ENCODE results near the gene NQO2. TPM values are rescaled to one million over a fixed set of nuclear protein-coding genes. Genes with fewer than 3 reads are reported as not detected.
A peak's percentile ranks its signal among the peaks of the same experiment; 100 is the strongest.
"Not testable (repeated sequence)": the region's sequence is repeated elsewhere in the genome, so short reads cannot be mapped to it uniquely, and the experiment has no call there.

The NQO2 gene
- total RNA-seq, 1 donor from 2014 or later: 12.7 TPM

GRCh38 chr6:3041606-3042005 is 41.9 kb downstream of the NQO2 start:
- no peak for DNase-seq (ENCODE audit: low read depth)
- no peak overlapping the region for H3K4me3 ChIP-seq (ENCODE audit: low read depth, low read length)
- no peak for TF ChIP-seq CTCF (conservative IDR thresholded peaks at IDR 0.05; ENCODE audit: low read depth, low read length)

GRCh38 chr6:3045369-3045768 is 45.7 kb downstream of the NQO2 start:
- DNase-seq (ENCODE audit: low read depth): no peak
- no peak overlapping the region for H3K4me3 ChIP-seq (ENCODE audit: low read depth, low read length)
- no peak for TF ChIP-seq CTCF (conservative IDR thresholded peaks at IDR 0.05; ENCODE audit: low read depth, low read length)

- TF ChIP-seq CTCF (conservative IDR thresholded peaks at IDR 0.05; ENCODE audit: low read depth, low read length): no peak
- no peak for DNase-seq (ENCODE audit: low read depth)
- no peak overlapping the region for H3K4me3 ChIP-seq (ENCODE audit: low read depth, low read length)
These were observed 46.1 kb downstream of the NQO2 start for GRCh38 chr6:3045777-3046176.

- DNase-seq (ENCODE audit: low read depth): no peak
- TF ChIP-seq CTCF (conservative IDR thresholded peaks at IDR 0.05; ENCODE audit: low read depth, low read length): no peak
- no peak overlapping the region for H3K4me3 ChIP-seq (ENCODE audit: low read depth, low read length)
These were observed 46.6 kb downstream of the NQO2 start for GRCh38 chr6:3046295-3046694.

- not testable (repeated sequence) for DNase-seq (ENCODE audit: low read depth)
These were observed 48.3 kb downstream of the NQO2 start for GRCh38 chr6:3048009-3048408.

GRCh38 chr6:3052481-3053230 is 53.0 kb downstream of the NQO2 start:
- no peak overlapping the region for H3K4me3 ChIP-seq (ENCODE audit: low read depth, low read length)

More at GRCh38 chr6:3048009-3048408, 48.3 kb downstream of the NQO2 start:
- H3K4me3 ChIP-seq (ENCODE audit: low read depth, low read length): not testable (repeated sequence)

GRCh38 chr6:3053231-3053508 is 53.5 kb downstream of the NQO2 start:
- TF ChIP-seq CTCF (conservative IDR thresholded peaks at IDR 0.05; ENCODE audit: low read depth, low read length): no peak
- peak overlapping the region; percentile 58 for H3K4me3 ChIP-seq (ENCODE audit: low read depth, low read length)
- DNase-seq (ENCODE audit: low read depth): no peak

More at GRCh38 chr6:3052481-3053230, 53.0 kb downstream of the NQO2 start:
- TF ChIP-seq CTCF (conservative IDR thresholded peaks at IDR 0.05; ENCODE audit: low read depth, low read length): no peak
- DNase-seq (ENCODE audit: low read depth): no peak

GRCh38 chr6:3054229-3055157 is 54.8 kb downstream of the NQO2 start:
- not testable (repeated sequence) for DNase-seq (ENCODE audit: low read depth)
- H3K4me3 ChIP-seq (ENCODE audit: low read depth, low read length): peak overlapping the region; percentile 58

GRCh38 chr6:3055158-3055499 is 55.4 kb downstream of the NQO2 start:
- not testable (repeated sequence) for H3K4me3 ChIP-seq (ENCODE audit: low read depth, low read length); DNase-seq (ENCODE audit: low read depth)
